CD4-positive, alpha-beta T cell (primary cell): ENCODE data around the gene NRIP3. TPM values are rescaled to one million over a fixed set of nuclear protein-coding genes. Genes with fewer than 3 reads are reported as not detected.
"Not testable (repeated sequence)": the region's sequence is repeated elsewhere in the genome, so short reads cannot be mapped to it uniquely, and the experiment has no call there.

ENCODE experiments used
- ATAC-seq: fragments of 200-7000 bp; cut with Tn5 transposase; one replicate; pipeline ENCODE4 v1.10.0; 2022; ENCODE audit warnings: mild to moderate bottlenecking; ENCODE audit not compliant: poor library complexity
- CTCF ChIA-PET: fragments of 350-600 bp; sonication (Branson Sonifier 250); formaldehyde crosslinking; loops from one replicate; lab custom pipeline; 2021; ENCODE audit warnings: antibody characterized with exemption, inconsistent platforms; lab: Charles Lee
- POLR2A ChIA-PET: fragments of 350-600 bp; sonication (Branson Sonifier 250); formaldehyde crosslinking; loops from one replicate; lab custom pipeline; 2021; ENCODE audit warnings: antibody characterized with exemption, inconsistent platforms; lab: Charles Lee
- DNase-seq, 14 experiments: peaks; one replicate each; pipeline ENCODE4 v3.0.0-alpha.2; 2013 to 2020; ENCODE audit warnings: mixed read lengths in 2 of 14
- H3K27ac ChIP-seq, 2 donors: one replicate each; pipeline versions ENCODE4 v1.5.1 to v1.7.0; 2013; ENCODE audit warnings: low read length in 2 of 2, low read depth in 1 of 2, mild to moderate bottlenecking in 1 of 2
- H3K27me3 ChIP-seq, 2 experiments: 1 replicate in 1 of 2; 2 replicates in 1 of 2; pipeline versions ENCODE4 v1.6.1 to v1.7.0; 2013; ENCODE audit warnings: low read length in 2 of 2, control low read depth in 1 of 2, mild to moderate bottlenecking in 1 of 2, moderate library complexity in 1 of 2; ENCODE audit not compliant: insufficient read depth in 2 of 2, control insufficient read depth in 1 of 2
- H3K36me3 ChIP-seq: one replicate; pipeline ENCODE4 v1.6.1; 2013; ENCODE audit warnings: low read length, control low read depth; ENCODE audit not compliant: insufficient read depth
- H3K4me1 ChIP-seq: one replicate; pipeline ENCODE4 v1.6.1; 2013; ENCODE audit warnings: low read length, control low read depth; ENCODE audit not compliant: insufficient read depth
- H3K4me3 ChIP-seq: one replicate; pipeline ENCODE4 v1.5.1; 2013; ENCODE audit warnings: mild to moderate bottlenecking, low read length, moderate library complexity
- H3K9me3 ChIP-seq, 2 experiments: 1 replicate in 1 of 2; 2 replicates in 1 of 2; pipeline versions ENCODE4 v1.6.1 to v1.7.0; 2013; ENCODE audit warnings: low read length in 2 of 2, mild to moderate bottlenecking in 2 of 2, control low read depth in 1 of 2, moderate library complexity in 1 of 2; ENCODE audit not compliant: control insufficient read depth in 1 of 2, insufficient read depth in 1 of 2
- H3K27ac Mint-ChIP-seq: one replicate; pipeline ENCODE4 v1.8.0; 2020; ENCODE audit warnings: mixed read lengths
- H3K27me3 Mint-ChIP-seq: one replicate; pipeline ENCODE4 v1.8.0; 2021; ENCODE audit warnings: mixed read lengths
- H3K36me3 Mint-ChIP-seq: one replicate; pipeline ENCODE4 v1.8.0; 2021; ENCODE audit warnings: low read depth, mixed read lengths
- H3K4me1 Mint-ChIP-seq: one replicate; pipeline ENCODE4 v1.8.0; 2021; ENCODE audit warnings: low read depth, mixed read lengths
- H3K4me3 Mint-ChIP-seq: one replicate; pipeline ENCODE4 v1.8.0; 2020; ENCODE audit warnings: mild to moderate bottlenecking, mixed read lengths
- H3K9me3 Mint-ChIP-seq: one replicate; pipeline ENCODE4 v1.8.0; 2020; ENCODE audit warnings: mixed read lengths
- CTCF ChIP-seq: fragments of 200-600 bp; IDR thresholded peaks from one replicate; pipeline ENCODE4 v1.8.0; 2022; ENCODE audit warnings: antibody characterized with exemption, mild to moderate bottlenecking
- intact Hi-C, 2 experiments: fragments of 100-400 bp; cut with DNase I in 1 of 2; cut with micrococcal nuclease in 1 of 2; formaldehyde crosslinking; loops; one replicate each; pipeline versions ENCODE4 v1.15.1 to v1.9.0; 2023 to 2025; cut with DNase I, micrococcal nuclease
- total RNA-seq, 174 experiments: library from RNA in 2 of 174; stranded (reverse) in 2 of 174; gene quantifications; one replicate each; pipeline ENCODE4 v1.2.3 and lab custom pipeline; 2021 to 2026

NRIP3 gene
- total RNA-seq, 2 experiments from 2014 or later, result 4.6 to 4.9 TPM

GRCh38 chr11:8937659-8938058 lies 66.1 kb downstream of the NRIP3 start:
- DNase-seq (no peak), ATAC-seq (no peak)
- intact Hi-C loops, result no loop called here
- Histone ChIP-seq H3K4me3 (no peak overlapping the region), H3K9me3 (no peaks in the 10 kb centered on the region), H3K36me3 (no peaks in the 10 kb centered on the region), H3K27ac (no peak overlapping the region), H3K27me3 (no peaks in the 10 kb centered on the region), H3K4me1 (no peaks in the 10 kb centered on the region)
- ChIA-PET POLR2A (no interaction called here), CTCF (no interaction called here)
- TF ChIP-seq CTCF, result no peak
- no peaks in the 10 kb centered on the region for H3K4me1 Mint-ChIP-seq
- no peaks in the 10 kb centered on the region for H3K36me3 Mint-ChIP-seq
- H3K4me3 Mint-ChIP-seq, result no peak overlapping the region
- no peak overlapping the region for H3K27ac Mint-ChIP-seq
- no peaks in the 10 kb centered on the region for H3K9me3 Mint-ChIP-seq
- no peaks in the 10 kb centered on the region for H3K27me3 Mint-ChIP-seq

GRCh38 chr11:8937159-8937558 lies 66.6 kb downstream of the NRIP3 start:
- no peaks in the 10 kb centered on the region for H3K9me3 ChIP-seq
- H3K27me3 Mint-ChIP-seq, result no peaks in the 10 kb centered on the region
- H3K9me3 Mint-ChIP-seq, result no peaks in the 10 kb centered on the region
- H3K27ac ChIP-seq, result no peak overlapping the region
- H3K36me3 Mint-ChIP-seq, result no peaks in the 10 kb centered on the region
- no peaks in the 10 kb centered on the region for H3K36me3 ChIP-seq
- H3K4me3 Mint-ChIP-seq, result no peak overlapping the region
- POLR2A ChIA-PET, result no interaction called here
- TF ChIP-seq CTCF, result no peak
- no peaks in the 10 kb centered on the region for H3K27me3 ChIP-seq
- no peak overlapping the region for H3K4me3 ChIP-seq
- no peak for ATAC-seq
- no peak overlapping the region for H3K27ac Mint-ChIP-seq
- intact Hi-C loops, result no loop called here
- no peaks in the 10 kb centered on the region for H3K4me1 Mint-ChIP-seq
- no peak for DNase-seq
- no peaks in the 10 kb centered on the region for H3K4me1 ChIP-seq
- CTCF ChIA-PET, result no interaction called here

- not testable (repeated sequence) for H3K27me3 Mint-ChIP-seq
Observed at GRCh38 chr11:8935789-8936188, 68.0 kb downstream of the NRIP3 start.

More at GRCh38 chr11:8935789-8936188, 68.0 kb downstream of the NRIP3 start:
- H3K4me3 ChIP-seq, H3K4me3 Mint-ChIP-seq, H3K4me1 Mint-ChIP-seq, H3K27ac Mint-ChIP-seq, intact Hi-C loops, H3K27ac ChIP-seq, H3K4me1 ChIP-seq, DNase-seq, H3K9me3 ChIP-seq, H3K36me3 ChIP-seq, H3K9me3 Mint-ChIP-seq, ATAC-seq, H3K36me3 Mint-ChIP-seq, H3K27me3 ChIP-seq: not testable (repeated sequence)
- POLR2A ChIA-PET, result interaction anchor here (0.6 kb wide), 1 partner anchor 60 kb away, joined by 3 read pairs; no protein-coding TSS in a partner anchor
- CTCF ChIA-PET, result interaction anchor here (1.1 kb wide), 1 partner anchor 80 kb away, joined by 3 read pairs; no protein-coding TSS in a partner anchor
